ENCODE measurements around the gene PRR22.
"Not testable (repeated sequence)": the region's sequence is repeated elsewhere in the genome, so short reads cannot be mapped to it uniquely, and the experiment has no call there.

PRR22 gene

DNA sequence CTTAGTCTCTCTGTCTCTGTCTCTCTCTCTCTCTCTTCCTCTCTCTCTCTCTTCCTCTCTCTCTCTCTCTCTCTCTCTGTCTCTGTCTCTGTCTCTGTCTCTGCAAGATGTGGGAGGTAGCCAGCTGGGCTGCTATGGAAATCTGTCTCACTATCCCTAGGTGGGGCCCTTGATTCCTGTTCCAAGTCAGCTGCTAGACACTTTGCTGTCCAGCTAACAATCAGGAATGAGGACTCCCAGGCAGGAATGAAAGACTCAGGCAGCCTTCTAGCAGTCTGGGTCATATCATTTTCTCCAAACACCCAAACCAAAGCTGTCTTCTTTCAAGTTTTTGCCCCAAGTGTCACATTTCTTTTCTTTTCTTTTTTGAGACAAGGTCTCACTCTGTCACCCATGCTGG, 40.9 kb downstream of the PRR22 start:
- no peak for DNase-seq (ENCODE audit: low read depth in 1 of 2, low spot score in 1 of 2)
- H3K27me3 ChIP-seq (ENCODE audit: insufficient read depth, poor library complexity, severe bottlenecking) = no peaks in the 10 kb centered on the region
- TF ChIP-seq, protein P1, sequence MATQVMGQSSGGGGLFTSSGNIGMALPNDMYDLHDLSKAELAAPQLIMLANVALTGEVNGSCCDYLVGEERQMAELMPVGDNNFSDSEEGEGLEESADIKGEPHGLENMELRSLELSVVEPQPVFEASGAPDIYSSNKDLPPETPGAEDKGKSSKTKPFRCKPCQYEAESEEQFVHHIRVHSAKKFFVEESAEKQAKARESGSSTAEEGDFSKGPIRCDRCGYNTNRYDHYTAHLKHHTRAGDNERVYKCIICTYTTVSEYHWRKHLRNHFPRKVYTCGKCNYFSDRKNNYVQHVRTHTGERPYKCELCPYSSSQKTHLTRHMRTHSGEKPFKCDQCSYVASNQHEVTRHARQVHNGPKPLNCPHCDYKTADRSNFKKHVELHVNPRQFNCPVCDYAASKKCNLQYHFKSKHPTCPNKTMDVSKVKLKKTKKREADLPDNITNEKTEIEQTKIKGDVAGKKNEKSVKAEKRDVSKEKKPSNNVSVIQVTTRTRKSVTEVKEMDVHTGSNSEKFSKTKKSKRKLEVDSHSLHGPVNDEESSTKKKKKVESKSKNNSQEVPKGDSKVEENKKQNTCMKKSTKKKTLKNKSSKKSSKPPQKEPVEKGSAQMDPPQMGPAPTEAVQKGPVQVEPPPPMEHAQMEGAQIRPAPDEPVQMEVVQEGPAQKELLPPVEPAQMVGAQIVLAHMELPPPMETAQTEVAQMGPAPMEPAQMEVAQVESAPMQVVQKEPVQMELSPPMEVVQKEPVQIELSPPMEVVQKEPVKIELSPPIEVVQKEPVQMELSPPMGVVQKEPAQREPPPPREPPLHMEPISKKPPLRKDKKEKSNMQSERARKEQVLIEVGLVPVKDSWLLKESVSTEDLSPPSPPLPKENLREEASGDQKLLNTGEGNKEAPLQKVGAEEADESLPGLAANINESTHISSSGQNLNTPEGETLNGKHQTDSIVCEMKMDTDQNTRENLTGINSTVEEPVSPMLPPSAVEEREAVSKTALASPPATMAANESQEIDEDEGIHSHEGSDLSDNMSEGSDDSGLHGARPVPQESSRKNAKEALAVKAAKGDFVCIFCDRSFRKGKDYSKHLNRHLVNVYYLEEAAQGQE (IDR thresholded peaks at IDR 0.05; ENCODE audit: insufficient replicate concordance, low read depth) = no peak
- TF ChIP-seq GABPA (IDR thresholded peaks at IDR 0.05; ENCODE audit: low read depth) = no peak
- no peak for TF ChIP-seq SPI1 (IDR thresholded peaks at IDR 0.05; ENCODE audit: borderline replicate concordance, low read depth)
- no peak overlapping the region for H3K27ac ChIP-seq (replicated peaks)
- no peak overlapping the region for H3K4me3 ChIP-seq (replicated peaks; ENCODE audit: insufficient read depth, low read length)

GRCh38 chr19:5742051-5742450, 42.5 kb downstream of the PRR22 start:
- H3K27me3 ChIP-seq (ENCODE audit: insufficient read depth, poor library complexity, severe bottlenecking) = no peaks in the 10 kb centered on the region
- TF ChIP-seq POLR2AphosphoS5 (IDR thresholded peaks at IDR 0.05; ENCODE audit: low read depth) (no peak), CTCF (IDR thresholded peaks at IDR 0.05; ENCODE audit: insufficient read depth, low read length) (no peak), SPI1 (IDR thresholded peaks at IDR 0.05; ENCODE audit: borderline replicate concordance, low read depth) (no peak), GABPA (IDR thresholded peaks at IDR 0.05; ENCODE audit: low read depth) (no peak)
- TF ChIP-seq, protein P1 (IDR thresholded peaks at IDR 0.05; ENCODE audit: insufficient replicate concordance, low read depth) = no peak
- no peak for DNase-seq (ENCODE audit: low read depth in 1 of 2, low spot score in 1 of 2)
- H3K27ac ChIP-seq (replicated peaks) = no peak overlapping the region
- H3K4me3 ChIP-seq (replicated peaks; ENCODE audit: insufficient read depth, low read length) = no peak overlapping the region

DNA sequence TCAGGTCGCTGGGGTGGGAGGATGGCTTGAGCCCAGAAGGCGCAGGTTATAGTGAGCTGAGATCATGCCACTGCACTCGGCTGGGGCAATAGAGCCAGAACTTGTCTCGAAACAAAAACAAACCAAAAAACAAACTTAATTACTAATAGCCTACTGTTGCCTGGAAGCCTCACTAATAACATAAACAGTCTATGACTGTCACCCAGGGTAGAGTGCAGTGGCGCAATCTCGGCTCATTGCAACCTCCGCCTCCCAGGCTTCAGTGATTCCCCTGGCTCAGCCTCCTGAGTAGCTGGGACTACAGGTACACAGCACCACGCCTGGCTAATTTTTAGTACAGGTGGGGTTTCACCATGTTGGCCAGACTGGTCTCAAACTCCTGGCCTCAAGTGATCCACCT, 46.1 kb downstream of the PRR22 start:
- peak in 1 of 2 experiments; percentile 7 for DNase-seq (ENCODE audit: low read depth in 1 of 2, low spot score in 1 of 2)
- Histone ChIP-seq H3K27ac (replicated peaks) (no peak overlapping the region), H3K4me3 (replicated peaks; ENCODE audit: insufficient read depth, low read length) (no peak overlapping the region), H3K27me3 (ENCODE audit: insufficient read depth, poor library complexity, severe bottlenecking) (no peaks in the 10 kb centered on the region)
- TF ChIP-seq, protein P1 (IDR thresholded peaks at IDR 0.05; ENCODE audit: insufficient replicate concordance, low read depth) = no peak
- TF ChIP-seq POLR2AphosphoS5 (IDR thresholded peaks at IDR 0.05; ENCODE audit: low read depth) (no peak), CTCF (IDR thresholded peaks at IDR 0.05; ENCODE audit: insufficient read depth, low read length) (no peak), SPI1 (IDR thresholded peaks at IDR 0.05; ENCODE audit: borderline replicate concordance, low read depth) (no peak), GABPA (IDR thresholded peaks at IDR 0.05; ENCODE audit: low read depth) (no peak)

GRCh38 chr19:5733172-5733571, 51.4 kb downstream of the PRR22 start:
- H3K27ac ChIP-seq (replicated peaks); DNase-seq (ENCODE audit: low read depth in 1 of 2, low spot score in 1 of 2); H3K4me3 ChIP-seq (replicated peaks; ENCODE audit: insufficient read depth, low read length); H3K27me3 ChIP-seq (ENCODE audit: insufficient read depth, poor library complexity, severe bottlenecking): not testable (repeated sequence)

Measured in HL-60 (cell line).